Neural cell (in vitro differentiated cells): ENCODE data around the gene ZNRD2. TPM values are rescaled to one million over a fixed set of nuclear protein-coding genes. Genes with fewer than 3 reads are reported as not detected.

ENCODE experiments used
- H2AFZ ChIP-seq: fragments of 200-600, 300-800 bp; sonication (generic), shearing (Covaris generic); 2 replicates; pipeline ENCODE4 v1.6.0; 2014; ENCODE audit warnings: low read depth, mild to moderate bottlenecking, antibody characterized with exemption, low read length, moderate library complexity
- H3F3A ChIP-seq: fragments of 200-600 bp; shearing (Covaris generic); 2 replicates; pipeline ENCODE4 v1.6.1; 2016; ENCODE audit warnings: mild to moderate bottlenecking, moderate library complexity, mixed read lengths, antibody characterized with exemption, low read length; ENCODE audit not compliant: insufficient read depth, poor library complexity, severe bottlenecking
- H3K27ac ChIP-seq: fragments of 200-600, 300-800 bp; sonication (generic), shearing (Covaris generic); 2 replicates; pipeline ENCODE4 v1.5.1; 2014; ENCODE audit warnings: mild to moderate bottlenecking, low read length, moderate library complexity
- H3K27me3 ChIP-seq: fragments of 300-800, 200-600 bp; sonication (generic), shearing (Covaris generic); 2 replicates; pipeline ENCODE4 v1.6.0; 2014; ENCODE audit warnings: mild to moderate bottlenecking, low read depth, low read length, moderate library complexity; ENCODE audit not compliant: insufficient read depth
- H3K36me3 ChIP-seq: fragments of 300-800, 200-600 bp; sonication (generic), shearing (Covaris generic); 2 replicates; pipeline ENCODE4 v1.5.1; 2014; ENCODE audit warnings: mild to moderate bottlenecking, antibody characterized with exemption, low read length, moderate library complexity; ENCODE audit not compliant: insufficient read depth
- H3K4me2 ChIP-seq: fragments of 300-800, 200-600 bp; sonication (generic), shearing (Covaris generic); 2 replicates; pipeline ENCODE4 v1.6.0; 2014; ENCODE audit warnings: mild to moderate bottlenecking, low read length
- H3K4me3 ChIP-seq: fragments of 300-800, 200-600 bp; sonication (generic), shearing (Covaris generic); 2 replicates; pipeline ENCODE4 v1.5.1; 2014; ENCODE audit warnings: mild to moderate bottlenecking, low read length, moderate library complexity
- H3K79me2 ChIP-seq: fragments of 200-600 bp; shearing (Covaris generic); replicated peaks from 2 replicates; pipeline ENCODE4 v1.6.0; 2014; ENCODE audit warnings: mild to moderate bottlenecking, low read length, moderate library complexity; ENCODE audit not compliant: insufficient read depth
- H3K9ac ChIP-seq: fragments of 300-800, 200-600 bp; sonication (generic), shearing (Covaris generic); 2 replicates; pipeline ENCODE4 v1.6.1; 2016; ENCODE audit warnings: mild to moderate bottlenecking, low read length, mixed read lengths
- H3K9me2 ChIP-seq: fragments of 200-600 bp; shearing (Covaris generic); 2 replicates; pipeline ENCODE4 v1.6.1; 2016; ENCODE audit warnings: mild to moderate bottlenecking, low read length, mixed read lengths; ENCODE audit not compliant: insufficient read depth
- H3K9me3 ChIP-seq: fragments of 200-600, 300-800 bp; sonication (generic), shearing (Covaris generic); 2 replicates; pipeline ENCODE4 v1.6.1; 2016; ENCODE audit warnings: mild to moderate bottlenecking, mixed run types, low read length, moderate library complexity, mixed read lengths
- H4K20me1 ChIP-seq: fragments of 200-600 bp; shearing (Covaris generic); 2 replicates; pipeline ENCODE4 v1.6.1; 2016; ENCODE audit warnings: mild to moderate bottlenecking, mixed run types; ENCODE audit not compliant: insufficient read depth
- EP300 ChIP-seq: fragments of 450-650 bp; conservative IDR thresholded peaks from 2 replicates; pipeline ENCODE4 v1.6.1; 2014; ENCODE audit warnings: antibody characterized with exemption, mild to moderate bottlenecking, moderate library complexity; ENCODE audit not compliant: poor library complexity, severe bottlenecking
- EZH2 ChIP-seq: fragments of 200-600, 300-800 bp; shearing (Covaris generic), sonication (generic); IDR thresholded peaks from 2 replicates; pipeline ENCODE4 v1.6.1; 2014; ENCODE audit warnings: antibody characterized with exemption, low read length, borderline replicate concordance, mild to moderate bottlenecking; ENCODE audit not compliant: insufficient read depth, poor library complexity, severe bottlenecking
- MXI1 ChIP-seq: fragments of 450-650 bp; conservative IDR thresholded peaks from 2 replicates; pipeline ENCODE4 v1.6.1; 2014; ENCODE audit warnings: antibody characterized with exemption, mild to moderate bottlenecking; ENCODE audit not compliant: poor library complexity, severe bottlenecking
- POLR2AphosphoS5 ChIP-seq: IDR thresholded peaks from 2 replicates; pipeline ENCODE4 v1.6.1; 2012
- RAD21 ChIP-seq: fragments of 450-650 bp; conservative IDR thresholded peaks from 2 replicates; pipeline ENCODE4 v1.6.1; 2014; ENCODE audit warnings: antibody characterized with exemption, mild to moderate bottlenecking, moderate library complexity
- SMC3 ChIP-seq: fragments of 450-650 bp; conservative IDR thresholded peaks from 2 replicates; pipeline ENCODE4 v1.6.1; 2014; ENCODE audit warnings: antibody characterized with exemption, mild to moderate bottlenecking, moderate library complexity; ENCODE audit not compliant: poor library complexity
- TAF1 ChIP-seq: IDR thresholded peaks from 2 replicates; pipeline ENCODE4 v1.6.1; 2012; ENCODE audit warnings: low read depth
- polyA plus RNA-seq: library from polyadenylated mRNA; depleted of rRNA; stranded (reverse); fragments of >200 nt; gene quantifications from 2 replicates; pipeline ENCODE4 v1.2.3, GENCODE V29; 2014
- TF ChIP-seq, protein P1 (sequence below): IDR thresholded peaks from 2 replicates; pipeline ENCODE4 v1.6.1; 2012; ENCODE audit warnings: borderline replicate concordance
- TF ChIP-seq, protein P2 (sequence below): fragments of 450-650 bp; IDR thresholded peaks from 2 replicates; pipeline ENCODE4 v1.5.1; 2014; ENCODE audit warnings: antibody characterized with exemption, mild to moderate bottlenecking, moderate library complexity; ENCODE audit not compliant: poor library complexity, severe bottlenecking

The ZNRD2 gene
- polyA plus RNA-seq, 1 donor from 2014 or later: 36.2 TPM

DNA sequence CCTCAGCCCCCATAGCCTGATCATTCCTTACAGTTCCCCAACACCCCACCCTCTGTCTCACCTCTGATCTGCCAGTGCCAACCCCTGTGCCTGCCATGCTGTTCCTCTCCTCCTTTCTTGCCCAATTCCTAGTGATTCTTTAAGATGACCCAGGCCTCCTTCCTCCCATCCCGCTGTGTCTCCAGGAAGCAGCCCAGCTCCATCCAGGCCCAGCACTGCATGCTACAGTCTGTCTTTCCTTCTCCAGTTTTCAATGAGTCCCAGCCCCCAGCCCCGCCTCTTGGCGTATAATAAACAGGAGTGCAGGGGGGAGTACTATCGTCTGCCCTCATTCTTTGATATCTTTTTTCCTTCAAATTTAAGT, 24.4 kb upstream of the ZNRD2 start:
- Histone ChIP-seq H3K27ac (no peak overlapping the region), H3K27me3 (peaks cover 35% of the 10 kb centered on the region), H3K4me3 (peak overlapping the region; percentile 59), H3K79me2 (no peaks in the 10 kb centered on the region), H4K20me1 (no peaks in the 10 kb centered on the region), H2AFZ (no peak overlapping the region), H3K36me3 (no peaks in the 10 kb centered on the region), H3F3A (no peaks in the 10 kb centered on the region), H3K9me2 (no peaks in the 10 kb centered on the region), H3K4me2 (no peak overlapping the region), H3K9ac (no peak overlapping the region), H3K9me3 (no peaks in the 10 kb centered on the region)
- TF ChIP-seq EP300: no peak
- TF ChIP-seq, protein P1, sequence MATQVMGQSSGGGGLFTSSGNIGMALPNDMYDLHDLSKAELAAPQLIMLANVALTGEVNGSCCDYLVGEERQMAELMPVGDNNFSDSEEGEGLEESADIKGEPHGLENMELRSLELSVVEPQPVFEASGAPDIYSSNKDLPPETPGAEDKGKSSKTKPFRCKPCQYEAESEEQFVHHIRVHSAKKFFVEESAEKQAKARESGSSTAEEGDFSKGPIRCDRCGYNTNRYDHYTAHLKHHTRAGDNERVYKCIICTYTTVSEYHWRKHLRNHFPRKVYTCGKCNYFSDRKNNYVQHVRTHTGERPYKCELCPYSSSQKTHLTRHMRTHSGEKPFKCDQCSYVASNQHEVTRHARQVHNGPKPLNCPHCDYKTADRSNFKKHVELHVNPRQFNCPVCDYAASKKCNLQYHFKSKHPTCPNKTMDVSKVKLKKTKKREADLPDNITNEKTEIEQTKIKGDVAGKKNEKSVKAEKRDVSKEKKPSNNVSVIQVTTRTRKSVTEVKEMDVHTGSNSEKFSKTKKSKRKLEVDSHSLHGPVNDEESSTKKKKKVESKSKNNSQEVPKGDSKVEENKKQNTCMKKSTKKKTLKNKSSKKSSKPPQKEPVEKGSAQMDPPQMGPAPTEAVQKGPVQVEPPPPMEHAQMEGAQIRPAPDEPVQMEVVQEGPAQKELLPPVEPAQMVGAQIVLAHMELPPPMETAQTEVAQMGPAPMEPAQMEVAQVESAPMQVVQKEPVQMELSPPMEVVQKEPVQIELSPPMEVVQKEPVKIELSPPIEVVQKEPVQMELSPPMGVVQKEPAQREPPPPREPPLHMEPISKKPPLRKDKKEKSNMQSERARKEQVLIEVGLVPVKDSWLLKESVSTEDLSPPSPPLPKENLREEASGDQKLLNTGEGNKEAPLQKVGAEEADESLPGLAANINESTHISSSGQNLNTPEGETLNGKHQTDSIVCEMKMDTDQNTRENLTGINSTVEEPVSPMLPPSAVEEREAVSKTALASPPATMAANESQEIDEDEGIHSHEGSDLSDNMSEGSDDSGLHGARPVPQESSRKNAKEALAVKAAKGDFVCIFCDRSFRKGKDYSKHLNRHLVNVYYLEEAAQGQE: no peak
- TF ChIP-seq, protein P2, sequence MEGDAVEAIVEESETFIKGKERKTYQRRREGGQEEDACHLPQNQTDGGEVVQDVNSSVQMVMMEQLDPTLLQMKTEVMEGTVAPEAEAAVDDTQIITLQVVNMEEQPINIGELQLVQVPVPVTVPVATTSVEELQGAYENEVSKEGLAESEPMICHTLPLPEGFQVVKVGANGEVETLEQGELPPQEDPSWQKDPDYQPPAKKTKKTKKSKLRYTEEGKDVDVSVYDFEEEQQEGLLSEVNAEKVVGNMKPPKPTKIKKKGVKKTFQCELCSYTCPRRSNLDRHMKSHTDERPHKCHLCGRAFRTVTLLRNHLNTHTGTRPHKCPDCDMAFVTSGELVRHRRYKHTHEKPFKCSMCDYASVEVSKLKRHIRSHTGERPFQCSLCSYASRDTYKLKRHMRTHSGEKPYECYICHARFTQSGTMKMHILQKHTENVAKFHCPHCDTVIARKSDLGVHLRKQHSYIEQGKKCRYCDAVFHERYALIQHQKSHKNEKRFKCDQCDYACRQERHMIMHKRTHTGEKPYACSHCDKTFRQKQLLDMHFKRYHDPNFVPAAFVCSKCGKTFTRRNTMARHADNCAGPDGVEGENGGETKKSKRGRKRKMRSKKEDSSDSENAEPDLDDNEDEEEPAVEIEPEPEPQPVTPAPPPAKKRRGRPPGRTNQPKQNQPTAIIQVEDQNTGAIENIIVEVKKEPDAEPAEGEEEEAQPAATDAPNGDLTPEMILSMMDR: no peak
- no peak for TF ChIP-seq TAF1
- no peak for TF ChIP-seq RAD21

DNA sequence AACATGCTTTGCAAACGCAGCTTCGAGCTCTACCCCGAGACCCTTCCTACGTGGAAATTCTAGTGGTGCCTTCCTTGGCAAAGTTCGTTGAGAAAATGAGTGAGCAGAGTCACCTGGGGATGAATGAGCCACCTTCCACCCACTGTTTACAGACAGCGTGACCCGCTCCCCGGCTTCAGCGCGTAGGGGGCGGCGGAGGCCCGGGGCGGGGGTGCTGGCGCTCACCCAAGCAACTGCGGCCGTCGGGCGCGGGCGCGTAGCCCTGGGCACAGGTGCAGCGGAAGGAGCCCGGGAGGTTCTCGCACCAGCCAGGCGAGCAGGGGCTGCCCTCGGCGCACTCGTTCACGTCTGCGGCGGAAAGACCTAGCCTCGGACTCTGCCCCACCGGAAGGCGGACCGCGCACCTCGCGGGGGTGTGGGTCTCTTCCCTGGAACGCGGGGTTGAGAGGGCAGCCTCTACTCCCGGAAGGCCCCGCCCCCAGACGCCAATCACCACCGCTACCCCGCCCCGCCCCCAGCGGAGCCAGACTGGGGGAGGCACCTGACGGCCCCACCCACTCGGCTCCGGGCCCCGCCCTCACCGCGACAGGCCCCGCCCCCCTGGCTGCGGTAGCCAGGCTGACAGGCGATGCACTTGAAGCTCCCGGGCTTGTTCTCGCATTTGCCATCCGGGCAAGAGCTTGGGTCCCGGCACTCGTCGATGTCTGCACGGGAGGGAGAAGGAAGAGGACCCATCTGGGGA, 23.9 kb upstream of the ZNRD2 start:
- H4K20me1 ChIP-seq: no peaks in the 10 kb centered on the region
- H3K9ac ChIP-seq: no peak overlapping the region
- no peak overlapping the region for H3K27ac ChIP-seq
- no peaks in the 10 kb centered on the region for H3K36me3 ChIP-seq
- TF ChIP-seq SMC3: no peak
- TF ChIP-seq, protein P1: no peak
- TF ChIP-seq RAD21: no peak
- no peak for TF ChIP-seq TAF1
- no peak for TF ChIP-seq EP300
- no peak for TF ChIP-seq EZH2
- TF ChIP-seq, protein P2: no peak
- TF ChIP-seq POLR2AphosphoS5: no peak
- no peak for TF ChIP-seq MXI1
- no peak overlapping the region for H3K4me2 ChIP-seq
- H3F3A ChIP-seq: no peaks in the 10 kb centered on the region
- H2AFZ ChIP-seq: no peak overlapping the region
- H3K79me2 ChIP-seq: no peaks in the 10 kb centered on the region
- no peaks in the 10 kb centered on the region for H3K9me3 ChIP-seq
- no peaks in the 10 kb centered on the region for H3K9me2 ChIP-seq
- peak overlapping the region; percentile 59 for H3K4me3 ChIP-seq
- peaks cover 29% of the 10 kb centered on the region for H3K27me3 ChIP-seq
